Measurements from ENCODE around the gene GALNT9.
"Not testable (repeated sequence)": the region's sequence is repeated elsewhere in the genome, so short reads cannot be mapped to it uniquely, and the experiment has no call there.

GALNT9 gene

DNA sequence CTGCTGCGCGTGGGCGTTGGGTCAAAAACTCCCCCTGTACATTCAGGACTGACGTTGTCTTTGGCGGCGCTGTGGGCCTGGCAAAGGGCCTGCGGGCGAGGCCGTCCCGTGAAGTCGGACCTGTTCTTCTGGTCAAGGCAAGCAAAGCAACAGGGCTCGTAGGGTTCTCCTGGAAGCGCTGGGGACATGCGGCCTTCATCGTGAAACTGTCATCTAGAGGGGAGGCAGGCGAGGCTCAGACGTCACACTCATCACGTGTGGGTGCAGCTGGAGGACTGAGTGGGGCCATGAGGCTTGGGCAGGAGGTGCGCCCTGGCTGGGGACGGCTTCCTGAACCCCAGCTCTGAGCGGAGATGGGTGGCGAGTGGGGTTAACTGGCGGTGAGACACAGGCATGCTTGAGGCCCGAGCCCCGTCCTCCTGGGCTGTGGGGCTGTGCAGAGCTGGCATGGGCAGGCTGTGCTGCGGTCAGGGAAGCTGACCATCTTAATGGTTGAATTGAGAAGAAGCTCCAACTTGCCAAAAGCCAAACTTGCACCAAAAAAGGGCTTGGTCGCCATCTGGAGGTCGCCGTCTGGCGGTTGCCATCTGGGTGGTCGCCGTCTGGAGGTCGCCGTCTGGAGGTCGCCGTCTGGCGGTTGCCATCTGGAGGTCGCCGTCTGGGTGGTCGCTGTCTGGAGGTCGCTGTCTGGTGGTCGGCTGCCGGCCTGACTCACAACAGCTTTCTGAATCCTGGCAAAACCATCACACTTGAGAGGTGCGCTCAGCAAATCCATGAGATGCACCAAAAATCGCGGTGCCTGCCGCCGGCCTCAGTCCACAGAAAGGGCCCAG, 119.0 kb downstream of the GALNT9 start:
- no peak for DNase-seq

DNA sequence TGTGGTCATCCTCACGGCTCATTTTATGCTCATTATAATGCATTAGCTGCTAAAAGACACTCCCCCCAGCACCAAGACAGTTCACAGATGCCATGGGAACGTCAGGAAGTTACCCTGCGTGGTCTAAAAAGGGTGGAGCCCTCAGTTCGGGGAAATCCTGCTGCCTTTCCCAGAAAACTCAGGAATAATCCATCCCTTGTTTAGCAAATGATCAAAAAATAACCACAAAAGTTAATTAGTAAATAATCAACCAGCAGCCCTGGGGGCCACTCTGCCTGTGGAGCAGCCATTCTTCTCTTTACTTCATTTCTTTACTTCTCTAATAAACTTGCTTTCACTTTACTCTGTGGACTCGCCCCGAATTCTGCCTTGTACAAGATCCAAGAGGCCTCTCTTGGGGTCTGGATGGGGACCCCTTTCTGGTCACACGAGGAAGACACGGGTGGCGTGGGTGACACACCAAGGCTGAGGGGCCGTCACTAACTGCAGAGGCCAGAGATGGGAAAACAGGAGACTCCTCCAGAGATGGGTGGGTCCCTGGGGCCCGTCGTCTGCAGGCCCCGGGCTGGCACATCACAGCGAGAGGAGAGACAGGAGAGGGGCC, 119.7 kb downstream of the GALNT9 start:
- DNase-seq = no peak

DNA sequence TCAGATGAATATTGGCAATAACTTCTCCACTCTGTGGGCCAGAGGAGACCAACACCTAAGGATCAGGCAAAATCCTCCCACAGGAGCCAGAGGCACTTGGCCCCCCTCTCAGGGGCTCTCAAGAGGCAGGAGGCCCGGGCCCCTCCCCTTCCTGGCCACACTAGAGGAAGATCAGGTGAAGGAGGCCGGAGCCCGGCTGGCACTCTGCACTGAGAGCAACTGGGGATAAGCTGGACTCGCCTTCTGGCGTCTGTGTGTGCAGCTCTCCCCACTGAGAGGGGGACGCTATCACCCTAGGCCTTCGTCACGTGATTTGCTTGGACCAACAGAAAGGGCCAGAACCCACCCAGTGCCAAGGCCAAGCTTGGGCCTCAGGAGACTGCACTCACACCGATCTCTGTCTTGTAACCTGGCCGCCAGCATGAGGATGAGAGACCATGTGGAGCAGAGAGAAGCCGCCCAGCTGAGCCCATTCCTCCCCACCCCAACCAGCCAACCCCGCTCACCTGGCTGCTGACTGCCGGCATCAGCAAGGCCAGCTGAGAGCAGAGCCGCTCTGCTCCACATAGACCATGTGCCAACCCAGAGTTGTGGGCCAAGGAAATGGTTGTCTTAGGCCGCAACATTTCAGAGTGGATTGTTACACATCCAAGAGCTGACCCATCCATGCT, 121.1 kb downstream of the GALNT9 start:
- no peak for DNase-seq

DNA sequence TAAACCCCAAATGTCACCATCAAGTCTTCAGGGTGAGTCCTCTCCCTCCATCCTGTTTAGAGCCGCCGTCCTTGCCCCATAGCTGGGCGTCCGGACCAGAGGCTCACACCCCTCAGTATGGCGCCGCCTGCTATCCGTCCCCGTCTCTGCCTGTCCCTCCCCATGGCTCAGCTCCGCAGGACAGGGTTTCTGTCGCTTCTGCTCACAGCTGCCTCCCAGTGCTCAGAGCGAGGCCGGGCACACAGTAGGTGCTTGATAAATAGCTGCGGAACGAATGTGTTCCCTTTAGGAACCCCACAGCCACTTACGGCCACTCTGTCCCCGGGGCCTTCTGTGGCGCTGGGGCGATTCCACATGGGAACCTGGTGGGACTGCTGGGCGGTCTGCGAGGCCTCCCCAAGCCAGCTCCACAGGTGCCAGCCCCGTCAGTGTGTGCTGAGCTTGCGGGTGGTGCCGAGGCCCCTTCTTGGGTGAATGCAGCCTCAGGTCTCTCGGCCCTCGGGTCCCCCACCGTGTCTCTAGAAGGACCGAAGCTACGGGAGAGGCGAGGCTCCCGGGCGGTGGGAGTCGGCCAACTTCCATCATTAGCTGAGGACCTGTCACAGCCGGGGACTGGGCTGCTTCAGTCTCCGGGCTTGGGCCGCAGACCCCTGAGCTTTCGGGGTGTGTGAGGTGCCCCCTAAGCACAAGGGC, 122.2 kb downstream of the GALNT9 start:
- no peak for DNase-seq

DNA sequence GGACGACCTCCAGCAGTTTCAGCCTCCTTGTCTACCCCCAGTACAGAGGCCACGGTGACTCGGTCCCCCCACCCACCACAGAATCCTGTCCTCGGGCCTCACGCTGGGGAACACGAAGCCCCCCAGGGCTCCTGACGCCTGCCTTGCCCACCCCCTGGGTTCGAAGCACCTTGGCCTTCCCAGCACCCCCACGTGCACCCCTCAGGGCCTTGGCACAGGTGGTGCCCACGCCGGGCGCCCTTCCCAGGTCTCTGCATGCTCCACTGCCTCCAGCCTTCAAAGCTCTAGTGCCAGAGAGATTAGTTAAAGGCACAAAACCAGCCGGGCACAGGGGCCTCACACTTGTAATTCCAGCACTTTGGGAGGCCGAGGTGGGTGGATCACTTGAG, 123.3 kb downstream of the GALNT9 start:
- no peak for DNase-seq

DNA sequence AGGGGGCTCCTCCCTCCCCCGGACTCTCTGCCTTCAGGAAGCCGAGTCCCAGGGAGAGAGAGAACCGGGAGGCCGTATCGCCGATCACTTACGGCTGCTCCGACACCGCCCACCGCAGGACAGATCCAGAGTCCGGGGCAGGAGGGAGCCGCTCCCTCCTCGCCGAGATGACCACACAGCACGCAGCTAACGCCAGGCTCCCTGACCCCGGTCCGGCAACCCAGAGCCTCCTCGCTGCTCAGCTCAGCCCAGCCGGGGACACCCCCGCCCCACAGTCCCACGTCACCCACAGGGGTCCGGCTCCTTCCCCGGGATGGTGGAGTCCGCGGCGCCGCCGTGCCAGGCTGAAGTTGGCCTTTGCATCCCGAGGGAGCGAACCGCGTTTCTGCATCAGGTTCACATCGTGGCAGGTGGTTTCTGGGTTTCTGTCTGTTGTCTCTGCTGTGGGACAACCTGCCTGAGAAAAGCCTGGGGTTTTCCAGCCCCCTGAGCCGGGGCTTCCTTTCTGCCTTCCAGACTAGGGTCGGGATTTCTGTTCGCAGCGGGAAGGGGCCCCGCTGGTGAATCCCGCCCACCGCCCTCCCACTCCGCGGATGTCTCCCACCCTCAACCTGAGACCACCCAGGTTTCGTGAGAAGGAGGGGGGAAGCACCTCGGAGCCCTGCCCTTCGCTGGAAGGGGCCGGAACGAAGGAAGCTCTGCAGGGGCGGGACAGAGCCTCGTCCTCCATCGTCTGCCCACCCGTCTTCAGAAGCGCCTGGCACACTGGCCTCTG, 123.9 kb downstream of the GALNT9 start:
- DNase-seq = no peak

DNA sequence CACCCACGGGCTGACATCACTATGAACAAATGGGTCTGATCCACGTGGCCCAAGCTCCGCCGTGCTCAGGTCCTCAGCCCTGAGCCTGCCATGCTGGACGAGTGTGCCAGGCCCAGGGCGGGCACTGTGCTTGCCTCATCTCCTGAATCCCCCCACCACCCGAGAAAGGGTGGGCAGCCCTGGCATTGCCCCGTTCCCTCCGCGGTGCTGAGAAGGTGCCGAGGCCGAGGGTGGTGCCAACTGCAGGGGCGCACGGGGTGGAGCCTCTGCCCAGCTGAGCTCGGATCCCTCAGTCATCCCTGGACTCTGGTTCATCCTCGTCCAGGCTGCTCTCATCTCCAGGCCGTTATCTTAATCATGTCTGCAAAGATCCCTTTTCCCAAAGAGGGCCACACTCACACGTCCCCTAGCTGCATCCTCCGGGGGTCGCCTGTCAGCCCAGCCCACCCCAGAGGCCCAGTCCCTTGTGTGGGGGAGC, 124.6 kb downstream of the GALNT9 start:
- no peak for DNase-seq

DNA sequence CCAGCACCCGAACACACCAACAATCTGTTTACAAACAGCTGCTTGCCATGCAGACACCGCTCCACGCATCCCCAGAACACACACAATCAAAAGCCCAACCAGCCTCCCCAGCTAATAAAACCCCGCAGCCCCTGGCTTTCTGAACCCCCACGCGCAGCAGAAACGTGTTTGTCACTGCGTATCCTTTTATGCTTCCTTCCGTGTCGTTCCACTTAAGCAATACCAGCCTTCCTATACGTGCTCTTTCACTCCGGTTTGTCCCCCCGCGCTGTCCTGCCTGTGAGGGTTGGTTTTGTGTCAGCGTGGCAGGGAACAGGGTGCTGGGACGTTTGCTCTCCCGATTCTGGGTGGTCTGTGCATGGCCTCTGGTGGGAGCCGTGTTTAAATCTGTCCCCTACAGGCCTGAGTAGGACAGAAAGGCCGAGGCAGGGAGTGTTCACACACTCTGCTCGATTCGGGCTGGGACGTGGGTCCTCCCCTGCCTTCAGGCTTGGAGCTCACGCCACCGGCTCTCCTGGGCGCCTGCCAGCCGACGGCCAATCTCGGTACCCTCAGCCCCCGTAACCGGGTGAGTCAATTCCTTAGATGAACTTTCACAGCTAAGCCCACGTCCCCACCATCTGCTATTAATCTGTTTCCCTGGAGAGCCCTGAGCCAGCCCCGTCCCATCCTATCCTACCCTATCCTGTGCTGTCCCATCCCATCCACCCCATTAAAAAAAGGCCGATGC, 125.2 kb downstream of the GALNT9 start:
- DNase-seq = no peak

DNA sequence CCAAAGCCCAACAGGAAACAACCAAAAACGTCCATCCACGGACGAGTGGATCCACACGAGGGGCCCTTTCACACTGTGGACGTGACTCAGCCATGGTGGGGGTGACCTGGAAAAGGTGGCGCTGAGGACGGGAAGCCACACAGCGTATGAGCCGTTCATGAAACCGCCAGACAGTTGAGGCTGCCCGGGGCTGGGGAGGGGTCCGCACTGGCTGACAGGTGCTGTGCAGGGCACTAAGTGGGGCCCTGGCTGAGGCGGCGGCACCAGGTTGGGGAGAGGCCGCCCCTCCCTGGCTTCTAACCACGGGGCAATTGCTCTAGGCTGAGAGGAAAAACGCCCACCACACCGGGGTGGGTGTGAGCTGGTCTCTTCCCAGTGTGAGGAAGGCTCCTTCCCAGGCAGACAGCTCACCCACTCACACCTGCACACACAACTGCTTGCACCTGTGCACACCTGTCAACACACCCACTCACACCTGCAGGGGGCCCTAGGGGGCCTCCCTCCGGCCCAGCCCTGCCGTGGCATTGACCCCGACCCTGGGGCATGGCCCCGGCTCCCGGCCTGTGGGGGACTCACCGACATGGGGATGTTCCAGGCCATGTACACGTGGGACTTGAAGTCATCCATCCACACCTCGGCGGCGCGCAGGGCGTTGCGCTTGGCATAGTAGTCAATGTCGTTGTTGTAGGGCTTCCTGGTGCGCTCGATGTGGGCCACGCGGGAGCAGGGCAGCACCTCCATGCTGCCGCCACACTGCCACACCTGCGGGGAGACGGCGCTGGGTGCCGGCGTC, 126.3 kb downstream of the GALNT9 start:
- no peak for DNase-seq

DNA sequence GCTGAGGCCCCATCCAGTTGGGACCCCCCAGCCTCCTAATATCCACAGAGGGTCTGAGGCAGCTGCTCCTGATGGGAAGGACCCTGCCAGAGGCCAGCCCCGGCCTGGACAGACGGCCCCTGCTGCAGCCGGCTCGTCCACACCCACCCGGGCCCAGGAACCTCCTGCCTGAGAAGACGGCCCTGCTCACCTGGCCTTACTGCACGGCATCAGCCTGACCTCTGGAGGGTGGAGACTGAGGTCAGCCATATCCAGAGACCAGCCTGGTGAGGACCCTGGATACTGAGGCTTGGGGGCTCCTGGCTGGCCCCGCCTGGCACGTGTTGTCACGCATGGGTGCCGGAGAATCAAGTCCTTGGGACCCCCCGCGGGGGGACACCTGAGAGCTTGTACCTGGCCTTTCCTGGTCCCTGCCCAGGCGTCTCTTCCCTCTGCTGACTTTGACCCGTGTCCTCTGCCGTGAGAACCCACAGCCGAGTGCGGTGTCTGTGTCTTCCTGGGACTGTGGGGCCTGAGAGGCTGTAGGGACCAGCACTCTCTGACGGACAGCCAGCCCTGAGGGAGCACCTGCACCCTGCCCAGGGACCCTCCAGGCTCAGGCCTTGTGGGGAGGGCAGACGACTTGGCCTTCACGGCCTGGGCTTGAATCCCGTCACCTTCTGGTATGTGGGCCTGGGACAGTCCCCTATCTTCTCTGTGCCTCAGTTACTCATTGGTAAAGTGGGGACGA, 127.8 kb downstream of the GALNT9 start:
- no peak for DNase-seq

DNA sequence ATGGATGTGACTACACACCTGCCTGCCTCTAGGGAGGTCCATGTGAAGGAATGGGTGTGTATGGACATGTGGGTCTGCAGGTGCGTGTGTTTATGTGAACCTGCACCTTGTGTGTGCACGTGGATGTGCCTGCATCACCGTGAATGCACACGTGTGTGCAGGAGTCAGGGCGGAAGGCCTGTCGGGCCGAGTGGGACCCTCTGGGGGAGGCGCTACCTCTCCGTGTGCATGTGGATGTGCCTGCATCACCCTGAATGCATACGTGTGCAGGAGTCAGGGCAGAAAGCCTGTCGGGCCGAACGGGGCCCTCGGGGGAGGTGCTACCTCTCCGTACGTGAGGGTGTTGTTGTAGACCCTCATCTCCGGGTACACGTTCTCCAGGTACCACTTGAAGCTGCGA, 128.6 kb downstream of the GALNT9 start:
- DNase-seq = no peak

DNA sequence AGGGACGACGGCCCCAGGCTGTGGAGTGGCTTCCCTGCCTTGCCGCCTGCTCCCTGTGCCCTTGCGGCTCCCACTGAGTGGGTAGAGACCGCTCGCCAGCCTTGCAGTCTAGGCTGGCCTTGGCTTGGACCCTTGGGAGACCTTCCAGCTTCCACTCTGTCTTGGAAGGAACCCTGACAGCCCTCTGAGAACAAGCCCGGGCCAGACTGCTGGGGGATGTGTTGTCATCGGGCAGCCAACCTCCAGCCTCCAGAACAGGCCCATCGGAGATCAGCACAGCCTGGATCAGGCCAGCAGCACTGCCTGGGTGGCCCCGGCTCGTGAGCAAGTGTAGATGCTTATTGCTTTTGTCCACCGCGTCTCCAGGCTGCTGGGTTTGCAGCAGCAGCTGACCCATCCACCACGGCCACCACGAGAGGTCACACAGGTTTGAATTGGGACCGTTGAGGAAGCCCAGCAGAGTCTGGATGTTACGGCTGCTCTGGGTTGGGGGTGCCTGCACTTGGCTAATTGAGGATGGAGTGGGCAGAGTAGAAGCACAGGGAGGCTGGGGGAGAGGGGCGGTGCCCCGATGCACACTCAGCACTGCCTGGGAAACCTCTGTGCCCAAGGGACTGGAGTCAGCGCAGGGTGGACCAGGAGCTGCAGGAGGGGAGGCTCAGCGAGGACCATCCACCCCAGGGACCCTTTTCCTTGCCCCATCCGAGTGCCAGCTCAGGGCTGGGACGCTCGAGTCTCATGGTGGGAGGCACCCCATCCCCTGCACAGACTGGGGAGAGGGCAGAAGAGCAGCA, 129.7 kb downstream of the GALNT9 start:
- DNase-seq = no peak

DNA sequence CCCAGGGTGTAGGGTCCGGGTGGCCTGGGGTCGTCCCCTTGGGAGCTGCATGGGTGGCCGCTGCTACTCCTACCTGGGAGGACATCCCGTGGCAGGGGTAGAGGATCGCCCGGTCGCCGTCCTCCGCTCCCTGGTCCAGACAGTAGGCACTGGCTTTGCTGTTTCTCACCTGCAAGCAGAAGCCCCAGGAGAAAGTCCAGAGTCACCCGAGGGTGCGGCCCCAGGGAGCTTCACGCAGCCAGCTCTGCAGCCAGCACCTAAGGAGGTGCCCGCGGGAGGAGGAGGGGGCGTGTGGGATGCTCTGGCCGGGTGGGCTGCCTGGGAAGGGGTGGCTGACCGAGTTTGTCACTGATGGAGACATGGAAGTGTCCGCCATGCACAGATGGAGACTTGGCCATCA, 130.3 kb downstream of the GALNT9 start:
- DNase-seq = no peak

DNA sequence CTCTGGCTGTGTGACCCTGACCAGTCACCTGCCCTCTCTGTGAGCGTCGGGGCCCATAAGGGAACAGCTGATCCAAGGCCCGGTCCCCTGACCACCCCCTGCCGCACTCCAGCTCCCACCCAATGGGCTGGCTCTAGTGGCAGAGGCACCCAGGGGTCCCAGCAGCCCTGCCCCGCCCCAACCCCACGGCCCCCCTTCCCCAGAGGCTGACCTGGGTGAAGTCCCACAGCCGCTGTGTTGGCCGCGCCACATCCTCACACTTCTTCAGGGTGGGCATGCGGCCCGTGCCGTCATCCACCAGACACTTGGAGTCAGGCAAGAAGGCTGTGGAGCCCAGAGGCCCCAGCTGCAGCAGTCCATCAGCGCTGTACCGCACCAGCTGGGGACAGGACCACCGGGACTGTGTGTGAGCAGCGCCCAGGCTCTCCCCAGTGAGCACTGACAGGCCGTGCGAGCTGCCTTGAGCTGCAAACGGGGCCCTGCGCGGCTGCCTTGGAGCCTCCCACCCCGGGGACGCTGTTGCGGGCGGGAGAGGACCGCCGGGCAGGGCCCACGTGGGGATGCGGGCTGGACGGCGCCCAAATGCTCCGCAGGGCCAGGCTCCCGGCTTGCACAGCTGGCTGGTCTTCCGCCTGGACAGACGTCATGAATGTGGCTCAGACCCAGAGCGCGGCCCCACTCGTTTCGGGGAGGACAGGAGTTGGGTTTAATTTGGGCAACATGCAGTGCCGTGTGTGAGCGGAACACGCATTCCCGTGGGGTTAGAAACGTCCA, 131.6 kb downstream of the GALNT9 start:
- no peak for DNase-seq

DNA sequence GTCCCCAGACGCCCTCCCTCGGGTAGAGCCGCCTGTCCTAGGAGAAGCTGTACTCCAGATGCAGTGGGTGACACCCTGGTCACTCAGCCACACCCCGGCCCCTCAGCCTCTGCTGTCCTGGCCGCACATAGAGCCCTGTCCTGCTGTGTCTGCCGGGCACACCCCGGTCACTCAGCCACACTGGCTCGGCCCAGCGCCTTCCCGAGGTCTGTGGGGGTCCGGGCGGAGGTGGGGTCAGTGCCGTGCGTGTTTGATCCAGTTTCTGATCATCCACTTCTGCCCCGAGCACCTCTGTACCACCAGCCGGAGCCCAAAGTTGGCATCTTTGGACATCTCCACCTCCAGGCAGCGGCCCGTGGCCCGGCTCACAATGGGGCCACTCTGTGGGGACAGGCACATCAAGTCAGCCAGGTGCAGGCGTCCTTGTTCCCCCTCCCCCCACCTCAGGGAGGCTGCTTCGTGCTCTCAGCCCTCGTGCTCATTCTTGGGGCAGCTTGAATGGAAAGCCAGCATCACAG, 132.5 kb downstream of the GALNT9 start:
- no peak for DNase-seq

DNA sequence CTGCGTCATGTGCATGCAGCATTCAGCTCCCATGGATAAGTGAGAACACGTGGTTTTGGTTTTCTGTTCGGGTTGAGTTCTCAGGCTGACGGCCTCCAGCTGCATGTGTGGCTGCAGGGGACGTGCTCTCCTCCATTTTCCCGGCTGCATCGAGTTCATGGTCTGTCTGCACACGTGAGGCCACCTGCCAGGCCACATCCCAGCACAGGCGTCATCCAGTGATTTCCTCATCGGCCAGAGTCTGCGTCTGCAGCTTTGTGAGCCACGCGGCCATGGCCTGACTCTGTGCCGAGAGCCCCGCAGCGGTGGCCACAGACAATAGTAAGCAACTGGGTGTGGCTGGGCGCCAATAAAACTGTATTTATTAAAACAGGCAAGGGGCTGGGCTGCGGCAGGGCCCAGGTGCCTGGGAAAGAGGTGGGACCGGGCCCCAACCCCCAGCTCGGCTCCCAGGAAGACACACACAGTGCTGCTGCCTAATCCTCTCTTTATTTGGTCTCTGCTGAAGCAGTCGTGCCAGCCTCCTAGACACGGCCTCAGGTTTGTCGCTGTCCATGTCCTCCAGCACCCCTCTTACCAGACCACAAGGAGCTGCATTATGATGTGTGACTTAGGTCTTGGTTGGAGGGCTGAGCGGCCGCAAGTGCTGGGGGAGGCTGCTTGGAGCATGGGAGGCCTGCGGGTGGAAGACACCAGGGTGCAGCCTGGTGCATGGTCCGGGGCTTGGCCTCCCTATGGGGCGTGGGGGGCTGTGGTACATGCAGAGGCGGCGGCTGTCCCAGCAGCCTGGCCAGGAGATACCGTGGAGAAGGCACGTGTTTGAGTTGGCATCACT, 133.1 kb downstream of the GALNT9 start:
- DNase-seq = no peak

DNA sequence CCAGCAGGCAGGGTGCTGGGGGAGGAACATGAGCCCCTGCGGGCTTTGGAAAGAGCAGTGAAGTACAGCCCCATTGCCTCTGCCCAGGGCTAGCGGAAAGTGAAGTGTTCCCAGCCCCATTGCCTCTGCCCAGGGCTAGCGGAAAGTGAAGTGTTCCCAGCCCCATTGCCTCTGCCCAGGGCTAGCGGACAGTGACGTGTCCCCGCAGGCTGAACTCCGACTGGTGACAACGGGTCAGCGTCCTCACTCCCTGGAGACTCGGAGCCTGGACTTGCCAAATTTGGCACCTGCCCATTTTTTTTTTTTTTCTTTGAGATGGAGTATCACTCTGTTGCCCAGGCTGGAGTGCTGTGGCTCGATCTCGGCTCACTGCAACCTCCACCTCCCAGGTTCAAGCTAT, 134.1 kb downstream of the GALNT9 start:
- DNase-seq = not testable (repeated sequence)

Measured in CD4-positive, alpha-beta T cell treated with Interleukin-12 subunit alpha and Interleukin-12 subunit beta, for 1 hour (primary cell).